GM18861 (cell line): ENCODE measurements around the gene RUNX3.

ENCODE experiments used
- ATAC-seq: cut with Tn5 transposase; IDR thresholded peaks from one replicate; pipeline ENCODE4 v1.9.1; 2021; ENCODE audit not compliant: unreplicated experiment

Gene RUNX3

DNA sequence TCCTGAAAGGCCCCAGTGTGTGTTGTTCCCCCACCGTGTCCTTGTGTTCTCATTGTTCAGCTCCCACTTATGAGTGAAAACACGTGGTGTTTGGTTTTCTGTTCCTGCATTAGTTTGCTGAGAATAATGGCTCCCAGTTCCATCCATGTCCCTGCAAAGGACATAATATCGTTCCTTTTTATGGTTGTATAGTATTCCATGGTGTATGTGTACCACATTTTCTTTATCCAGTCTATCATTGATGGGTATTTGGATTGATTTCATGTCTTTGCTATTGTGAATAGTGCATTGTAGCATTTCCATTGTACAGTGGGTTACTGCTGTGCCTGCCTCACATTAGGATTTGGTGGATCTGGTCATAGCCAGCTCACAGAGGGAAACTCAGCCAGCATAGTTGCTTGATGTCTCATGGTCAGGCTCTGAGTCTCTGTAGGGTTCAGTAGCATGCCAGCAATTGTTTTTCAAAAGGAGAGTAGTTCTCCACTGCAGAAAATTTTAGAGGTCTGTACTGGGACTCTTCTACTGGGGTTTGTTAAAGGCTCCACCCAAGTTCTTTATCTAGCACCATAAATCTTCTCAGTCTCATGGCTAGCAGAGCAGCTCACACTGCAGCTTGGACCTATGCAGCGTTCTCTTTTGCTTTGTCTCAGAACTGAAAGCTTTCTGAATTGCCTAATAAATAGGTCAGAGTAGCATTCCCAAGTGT is 41.0 kb downstream of the RUNX3 start:
- ATAC-seq = no peak

DNA sequence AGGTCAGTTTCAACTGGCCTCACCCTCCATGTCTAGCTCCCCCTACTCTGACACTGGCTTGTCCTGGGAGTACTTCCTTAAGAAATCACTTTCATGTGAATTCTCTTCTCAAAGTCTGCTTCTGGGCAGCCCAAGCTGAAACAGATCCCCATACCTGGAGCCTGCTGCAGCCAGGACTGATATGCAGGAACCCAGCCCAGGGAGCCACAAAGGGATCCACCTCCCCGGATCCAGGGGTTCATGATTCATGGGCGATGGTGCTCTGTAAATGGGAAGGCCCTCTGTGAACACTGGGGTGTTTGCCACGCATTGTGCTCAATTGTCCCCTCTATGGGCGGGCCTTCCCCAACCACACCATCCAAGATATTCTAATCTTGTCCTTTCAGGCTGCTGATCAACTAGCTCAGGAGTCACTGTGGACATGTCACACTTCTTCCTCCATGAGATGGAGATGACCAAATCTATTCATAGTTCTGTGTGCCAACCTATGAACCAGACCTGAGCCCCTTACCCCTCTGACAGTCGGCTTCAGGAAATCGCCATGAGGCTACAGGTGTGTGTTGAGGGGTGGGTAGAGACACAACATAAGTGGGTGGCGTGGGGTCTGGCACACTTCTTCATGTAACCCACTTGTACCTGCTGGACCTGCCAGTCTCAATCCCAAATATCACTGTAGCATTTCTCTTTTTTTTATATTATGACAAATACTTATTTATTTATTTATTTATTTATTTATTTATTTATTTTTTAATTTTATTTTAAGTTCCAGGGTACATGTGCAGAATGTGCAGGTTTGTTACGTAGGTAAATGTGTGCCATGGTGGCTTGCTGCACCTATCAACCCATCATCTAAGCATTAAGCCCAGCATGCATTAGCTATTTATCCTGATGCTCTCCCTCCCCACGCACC is 41.8 kb downstream of the RUNX3 start:
- ATAC-seq = no peak

DNA sequence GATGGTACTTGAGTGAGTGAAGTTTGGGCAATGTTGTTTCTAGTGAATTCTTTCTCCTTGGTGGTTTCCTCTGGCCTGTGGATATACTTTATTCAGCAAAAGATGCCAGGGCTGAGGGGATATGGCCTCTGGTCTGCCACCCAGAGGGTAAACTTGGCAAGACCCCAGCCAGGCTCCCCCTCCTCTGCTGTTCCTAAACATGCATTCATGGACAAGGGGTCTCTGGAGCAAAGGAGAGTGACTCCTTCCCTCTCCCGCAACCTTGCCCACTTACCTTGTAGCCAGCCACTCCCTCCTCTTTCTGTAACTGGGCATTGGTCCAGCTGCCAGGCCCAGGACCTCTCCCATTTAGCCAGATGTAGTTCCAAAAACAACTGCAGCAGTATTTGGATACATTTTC is 43.8 kb downstream of the RUNX3 start:
- ATAC-seq = no peak

DNA sequence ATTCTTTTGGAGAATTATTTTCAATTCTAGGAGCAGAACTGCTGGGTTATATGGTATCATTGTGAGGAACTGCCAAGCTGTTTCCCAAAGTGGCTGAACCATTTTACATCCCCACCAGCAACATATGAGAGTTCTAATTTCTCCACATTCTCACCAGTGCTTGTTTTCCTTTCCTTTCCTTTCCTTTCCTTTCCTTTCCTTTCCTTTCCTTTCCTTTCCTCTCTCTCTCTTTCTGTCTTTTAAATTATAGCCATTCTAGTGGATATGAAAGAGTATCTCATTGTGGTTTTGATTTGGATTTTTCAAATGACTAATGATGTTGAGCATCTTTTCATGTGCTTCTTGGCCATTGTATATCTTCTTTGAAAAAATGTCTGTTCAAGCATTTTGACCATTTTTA is 45.3 kb downstream of the RUNX3 start:
- ATAC-seq = no peak

DNA sequence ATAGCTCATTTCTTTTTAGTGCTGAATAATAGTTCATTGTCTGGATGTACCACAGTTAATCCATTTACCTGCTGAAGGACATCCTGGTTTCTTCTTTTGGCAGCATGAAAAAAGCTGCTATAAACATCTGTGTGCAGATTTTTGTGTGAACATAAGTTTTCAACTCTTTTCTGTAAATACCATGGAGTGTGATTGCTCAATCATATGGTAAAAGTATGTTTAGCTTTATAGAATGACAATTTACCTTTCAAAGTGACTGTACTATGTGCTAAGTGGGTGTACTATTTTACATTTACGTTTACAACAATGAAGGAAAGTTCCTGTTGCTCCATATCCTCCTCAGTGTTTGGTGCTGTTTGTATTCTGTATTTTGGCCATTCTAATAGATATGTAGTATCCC is 49.0 kb downstream of the RUNX3 start:
- ATAC-seq = no peak

DNA sequence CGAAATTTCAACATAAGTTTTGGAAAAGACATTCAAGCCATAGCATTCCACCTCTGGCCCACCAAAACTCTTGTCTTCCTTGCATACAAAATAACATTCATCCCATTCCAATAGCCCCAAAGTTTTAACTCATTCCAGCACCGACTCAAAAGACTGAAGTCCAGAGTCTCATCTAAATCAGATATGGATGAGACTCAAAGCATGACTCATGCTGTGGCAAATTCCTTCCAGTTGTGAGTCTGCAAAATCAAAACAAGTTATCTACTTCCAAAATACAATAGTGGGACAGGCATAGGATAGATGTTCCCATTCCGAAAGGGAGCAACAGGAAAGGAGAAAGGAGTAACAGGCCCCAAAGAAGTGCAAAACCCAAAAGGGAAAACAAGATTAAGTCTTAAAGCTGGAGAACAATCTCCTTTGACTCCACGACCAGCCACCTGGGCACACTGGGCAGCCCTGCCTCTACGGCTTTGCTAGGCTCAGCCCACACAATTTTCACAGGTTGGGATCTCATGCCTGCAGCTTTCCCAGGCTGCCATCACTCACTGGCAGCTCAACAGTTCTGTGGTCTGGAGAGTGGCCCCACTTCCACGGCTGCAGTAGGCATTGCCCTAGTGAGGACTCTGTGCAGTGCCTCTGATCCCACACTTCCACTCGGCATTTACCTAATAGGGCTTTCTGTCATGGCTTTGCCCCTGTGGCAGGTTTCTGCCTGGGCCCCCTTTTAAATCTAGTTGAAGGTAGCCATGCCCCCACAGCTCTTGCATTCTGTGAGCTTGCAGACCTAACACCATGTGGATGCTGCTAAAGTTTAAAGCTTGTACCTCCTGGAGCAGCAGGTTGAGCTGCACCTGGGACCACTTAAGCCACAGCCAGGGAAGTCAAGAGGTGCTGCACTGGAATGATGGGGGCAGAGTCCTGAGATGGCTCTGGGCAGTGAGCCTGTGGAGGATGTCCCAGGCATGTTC is 51.0 kb downstream of the RUNX3 start:
- no peak for ATAC-seq

DNA sequence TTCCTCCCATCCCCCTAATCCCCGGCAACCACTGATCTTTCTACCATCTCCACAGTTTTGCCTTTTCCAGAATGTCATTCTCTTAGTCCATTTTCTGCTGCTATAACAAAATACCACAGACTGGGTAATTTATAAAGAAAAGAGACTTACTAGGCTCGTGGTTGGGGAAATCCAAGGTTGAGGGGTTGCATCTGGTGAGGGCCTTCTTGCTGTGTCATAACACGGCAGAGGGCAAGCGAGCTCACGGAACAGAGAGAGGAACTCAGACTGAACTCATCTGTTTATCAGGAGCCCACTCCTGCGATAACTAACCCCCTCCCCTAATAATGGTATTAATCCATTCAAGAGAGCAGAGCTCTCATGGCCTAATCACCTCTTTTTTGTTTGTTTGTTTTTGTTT is 52.0 kb downstream of the RUNX3 start:
- no peak for ATAC-seq

DNA sequence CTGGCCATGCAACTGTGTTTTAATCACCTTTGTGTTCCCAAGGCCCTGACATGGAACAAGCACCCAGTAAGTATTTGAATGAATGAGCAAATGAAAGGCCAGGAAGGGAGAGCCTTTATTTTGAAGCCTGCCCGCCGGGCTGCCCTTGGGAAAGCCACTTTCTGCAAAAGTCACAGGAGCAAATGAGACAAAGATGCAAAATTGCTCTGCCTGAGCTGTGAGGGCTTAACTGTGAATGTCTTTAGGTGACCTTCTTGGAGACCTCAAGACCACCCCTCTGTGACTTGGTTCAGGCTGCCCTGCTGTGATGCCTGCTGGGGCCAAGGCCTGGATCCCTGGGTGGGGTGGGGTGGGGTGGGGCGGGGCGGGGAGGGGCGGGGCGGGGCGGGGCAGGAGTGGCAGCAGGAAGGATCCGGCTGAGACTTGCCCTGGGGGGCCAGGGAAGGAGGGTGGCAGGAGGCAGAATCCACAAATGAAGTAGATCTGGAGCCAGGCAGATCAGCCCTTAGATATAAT is 54.0 kb downstream of the RUNX3 start:
- no peak for ATAC-seq

DNA sequence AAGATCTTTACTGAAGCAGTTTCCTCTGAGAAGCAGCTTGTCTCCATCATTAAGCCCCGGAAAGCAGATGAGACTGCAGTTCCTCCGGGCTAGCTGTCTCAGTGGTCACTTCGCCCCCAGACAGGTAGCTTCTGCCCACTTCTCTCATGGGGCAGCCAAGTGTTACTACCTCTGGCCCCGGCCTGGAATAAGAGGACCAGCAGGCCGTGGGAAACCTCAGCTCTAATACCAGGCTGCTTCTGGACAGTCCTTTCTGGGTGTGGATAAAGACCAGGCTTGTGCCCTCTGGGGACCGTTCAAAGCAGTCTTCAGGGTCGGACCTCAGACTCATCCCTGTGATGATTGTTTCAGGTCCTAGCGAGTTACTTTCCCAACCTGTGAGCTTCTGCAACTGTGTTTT is 54.8 kb downstream of the RUNX3 start:
- ATAC-seq = no peak

DNA sequence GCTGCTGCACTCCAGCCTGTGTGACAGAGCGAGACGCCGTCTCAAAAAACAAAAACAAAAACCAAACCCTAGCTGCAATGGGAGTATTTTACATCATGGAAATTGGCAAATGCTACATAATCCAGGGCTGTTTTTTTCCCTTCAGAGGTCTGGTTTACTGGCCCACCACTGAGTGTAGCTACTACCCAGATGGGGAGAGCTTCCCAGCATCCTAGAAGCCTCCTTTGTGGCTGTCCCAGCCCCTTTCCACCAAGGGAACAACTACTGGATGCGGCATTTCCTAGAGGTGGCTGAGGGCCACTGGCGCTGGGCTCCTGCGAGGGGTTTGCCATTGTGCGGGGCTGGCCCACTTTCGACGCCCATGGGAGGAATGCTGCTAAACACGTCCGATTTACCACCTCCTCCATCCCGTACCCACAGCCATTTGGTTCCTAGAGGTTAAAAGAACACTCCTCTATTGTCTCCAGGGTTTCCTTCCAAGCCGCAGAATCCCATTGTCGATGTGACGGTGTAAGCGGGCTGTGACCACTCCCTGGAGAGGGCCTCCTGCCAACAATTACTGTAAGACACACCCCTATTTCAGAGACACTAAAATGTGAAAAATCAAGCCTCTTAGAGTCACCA is 55.4 kb downstream of the RUNX3 start:
- ATAC-seq = no peak

DNA sequence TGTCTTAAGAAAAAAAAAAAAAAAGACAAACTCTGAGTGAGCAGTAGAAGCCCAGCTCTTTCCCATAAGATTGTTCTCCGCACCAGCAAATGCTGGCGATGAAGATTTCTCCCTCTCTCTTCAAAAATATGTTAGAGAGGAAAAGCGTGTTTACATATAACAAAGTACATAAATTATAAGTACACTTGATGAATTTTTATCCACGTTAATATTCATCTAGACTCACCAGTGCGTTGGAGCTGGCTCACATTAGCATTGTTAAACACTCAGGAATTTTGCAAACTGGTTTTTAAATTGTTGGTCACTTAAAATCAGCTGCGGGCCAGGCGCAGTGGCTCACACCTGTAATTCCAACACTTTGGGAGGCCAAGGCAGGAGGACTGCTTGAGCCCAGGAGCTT is 56.0 kb downstream of the RUNX3 start:
- ATAC-seq = no peak

DNA sequence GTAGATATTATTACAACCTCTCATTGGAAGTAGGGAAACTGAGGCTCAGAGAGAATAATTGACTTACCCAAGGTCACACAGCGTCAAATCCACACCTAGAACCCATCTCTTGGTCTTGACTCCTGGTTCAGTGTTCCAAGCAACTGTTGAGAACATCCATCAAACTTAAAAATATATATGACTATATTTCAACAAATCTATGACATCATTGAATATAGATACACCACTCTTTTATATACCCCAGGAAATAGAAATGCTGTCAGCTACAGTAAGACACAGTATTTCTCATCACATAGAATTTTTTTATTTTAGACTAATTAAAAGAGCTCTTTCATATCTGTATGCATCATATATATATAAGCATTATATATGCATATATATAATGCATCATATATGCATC is 56.9 kb downstream of the RUNX3 start:
- ATAC-seq = no peak

DNA sequence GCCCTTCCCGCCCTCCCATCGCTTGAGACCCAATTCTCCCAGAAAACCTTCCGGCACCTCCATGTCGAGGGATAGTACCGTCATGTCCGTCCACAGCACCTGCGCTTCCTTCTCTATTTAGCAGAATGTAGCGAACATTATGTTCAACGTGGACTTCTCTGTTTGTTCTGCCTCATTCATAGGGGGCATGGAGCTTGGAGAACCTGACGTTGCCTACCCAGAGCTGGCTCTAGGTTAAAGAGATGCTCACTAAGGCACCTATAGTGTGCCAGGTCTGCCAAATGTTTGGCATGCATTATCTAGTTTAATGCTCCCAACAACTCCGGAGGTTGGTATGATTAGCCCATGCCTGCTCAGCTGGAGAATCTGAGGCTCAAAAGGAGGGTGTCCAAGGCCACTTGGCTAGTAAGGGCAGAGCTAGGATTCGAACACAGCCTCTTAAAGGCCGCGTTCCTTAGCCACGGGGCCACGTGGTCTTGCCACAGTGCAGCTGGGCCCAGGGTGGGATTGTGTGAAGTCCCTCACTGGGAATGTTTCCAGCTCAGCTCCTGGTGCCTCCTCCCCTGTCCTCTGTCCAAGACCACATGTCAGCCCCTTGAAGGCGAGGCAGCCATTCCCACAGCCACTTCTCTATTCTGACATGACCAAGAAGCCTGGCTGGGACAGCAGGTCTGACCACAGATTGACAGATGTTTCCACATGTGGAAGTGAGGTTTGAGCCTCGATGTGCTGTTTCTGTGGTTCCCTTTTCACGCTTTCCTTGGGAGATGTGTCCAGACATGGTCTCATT is 57.8 kb downstream of the RUNX3 start:
- no peak for ATAC-seq

DNA sequence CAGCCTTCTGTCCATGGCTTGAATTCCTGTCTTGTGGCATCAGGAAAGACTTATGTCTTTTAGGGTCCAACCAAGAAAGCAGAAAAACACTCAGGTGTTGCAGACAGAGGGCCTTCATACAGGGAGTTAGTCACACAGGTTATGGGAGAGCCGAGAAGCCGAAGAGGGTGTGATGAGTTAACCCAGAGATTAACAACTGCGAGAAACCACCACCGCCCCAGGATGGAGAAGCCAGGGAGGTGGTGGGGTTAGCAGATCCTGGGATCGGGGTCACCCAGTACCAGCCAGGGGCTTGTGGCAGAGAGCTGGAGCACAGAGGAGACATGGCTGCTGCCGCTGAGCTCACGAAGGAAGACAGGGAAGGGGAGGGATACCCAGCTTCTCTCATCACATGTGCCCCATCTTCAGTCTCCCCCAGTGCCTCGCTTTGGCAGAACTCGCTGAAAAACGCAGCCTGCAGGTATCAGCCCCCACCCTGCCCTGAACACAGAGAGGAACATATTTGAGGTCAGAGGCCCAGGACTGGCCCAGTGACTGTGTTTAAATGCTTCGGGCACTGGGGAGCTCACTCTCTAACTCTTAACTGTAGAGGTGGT is 58.7 kb downstream of the RUNX3 start:
- no peak for ATAC-seq

DNA sequence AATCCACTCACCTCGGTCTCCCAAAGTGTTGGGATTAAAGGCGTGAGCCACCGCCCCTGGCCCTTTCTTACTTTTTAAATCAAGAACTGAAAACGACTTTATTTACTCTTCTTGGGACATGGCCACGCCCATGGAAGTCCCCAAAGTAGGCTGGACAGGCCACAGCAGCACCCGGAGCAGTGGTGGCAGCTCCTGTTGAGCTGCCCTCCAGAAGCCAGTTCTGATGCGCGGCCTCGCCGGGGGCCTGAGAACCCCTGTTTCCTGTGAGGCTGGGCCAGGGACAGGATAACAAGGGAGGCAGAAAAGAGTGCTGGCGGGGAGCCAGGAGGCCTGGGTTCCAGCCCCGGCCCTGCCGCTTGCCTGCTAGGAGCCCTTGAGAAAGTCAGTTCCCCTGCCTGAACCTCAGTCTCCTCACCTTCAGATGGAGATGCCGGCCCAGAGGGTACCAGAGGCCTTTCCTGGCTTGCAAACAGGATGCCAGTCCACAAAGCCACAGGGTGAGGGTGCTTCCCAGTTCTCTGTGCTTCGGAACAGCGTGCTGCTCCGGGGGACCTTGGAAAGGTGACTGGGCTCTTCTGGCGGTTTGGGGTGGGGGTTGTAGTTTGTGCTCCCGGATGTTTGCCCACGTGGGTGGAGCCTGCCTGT is 59.4 kb downstream of the RUNX3 start:
- no peak for ATAC-seq

DNA sequence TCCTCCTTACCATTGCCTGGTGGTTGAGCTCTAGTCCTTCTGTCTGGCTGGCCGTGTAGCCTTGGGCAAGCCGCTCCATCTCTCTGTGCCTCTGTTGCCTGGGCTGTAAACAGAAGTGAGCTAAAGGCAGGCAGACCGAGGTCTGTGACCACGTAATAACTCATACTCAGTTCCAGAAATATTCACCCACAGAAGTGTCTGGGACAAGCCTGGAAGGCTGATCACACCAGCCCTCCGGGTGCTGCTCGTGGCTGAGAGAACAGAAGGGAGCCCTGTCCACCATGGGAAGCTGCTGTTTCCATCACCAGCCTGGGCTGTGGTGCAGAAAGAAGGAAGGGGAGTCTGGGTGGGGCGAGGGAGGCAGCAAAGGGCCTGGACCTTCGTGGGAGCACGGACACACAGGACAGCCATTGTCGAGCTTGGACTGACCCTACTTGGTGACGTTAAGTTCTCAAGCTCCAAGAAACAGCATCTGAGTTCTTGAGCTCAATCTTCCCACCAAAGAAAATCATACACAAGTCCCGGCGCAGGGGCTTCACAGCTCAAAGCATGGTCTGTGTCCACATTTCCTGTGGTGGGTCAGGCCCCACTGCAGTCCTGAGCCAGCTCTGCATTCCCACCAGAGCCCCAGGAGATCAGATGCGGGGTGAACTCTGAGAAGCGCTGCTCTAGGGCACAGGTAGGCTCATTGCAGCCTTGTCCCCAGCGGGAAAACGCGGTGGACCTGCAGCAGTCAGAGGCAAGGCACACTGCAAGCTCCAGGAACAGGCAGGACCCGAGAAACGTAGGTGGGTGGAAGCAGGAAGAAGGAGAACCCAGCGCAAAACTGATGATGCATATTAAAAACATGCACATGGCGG is 61.8 kb downstream of the RUNX3 start:
- no peak for ATAC-seq

DNA sequence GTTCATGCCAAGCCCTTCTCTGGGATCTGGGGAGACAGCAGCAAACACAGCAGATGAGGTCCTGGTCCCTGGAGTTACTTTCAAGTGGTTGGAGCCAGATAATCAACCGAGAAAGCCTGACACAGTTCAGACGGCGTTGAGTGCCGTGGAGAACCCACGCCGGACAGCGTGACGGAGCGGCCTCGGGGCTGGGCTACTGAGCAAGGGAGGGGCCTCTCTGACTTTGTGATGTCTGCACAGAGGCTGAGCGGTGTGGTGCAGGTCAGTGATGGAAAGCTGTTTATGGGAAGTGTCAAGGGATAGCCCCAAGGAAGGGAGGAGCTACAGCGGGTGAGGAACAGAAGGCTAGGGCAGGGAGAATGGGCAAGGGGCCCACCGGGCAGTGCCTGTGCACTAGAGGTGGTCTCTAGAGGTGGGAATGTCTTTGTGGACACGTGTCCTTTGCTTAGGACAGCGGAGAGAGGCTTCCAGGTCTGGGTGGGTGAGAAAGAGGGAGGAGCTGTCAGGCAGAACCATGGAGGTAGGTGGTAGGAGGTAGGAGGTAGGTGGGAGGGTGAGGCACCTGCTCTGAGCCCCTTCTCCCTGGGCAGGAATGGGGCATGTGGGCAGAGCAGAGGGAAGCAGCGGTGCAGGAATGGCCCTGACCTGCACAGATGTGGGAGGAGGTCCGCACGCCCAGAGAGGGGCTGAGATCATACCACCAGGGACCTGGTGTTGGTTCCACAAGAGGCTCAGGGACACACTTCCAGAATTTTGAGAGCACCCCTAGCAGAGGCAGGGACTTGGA is 62.8 kb downstream of the RUNX3 start:
- ATAC-seq = no peak
